Activated B cell treated with CpG ODN at 0.5 μM for 24 hours (primary cell): ENCODE measurements around the gene PCTP. TPM values are rescaled to one million over a fixed set of nuclear protein-coding genes. Genes with fewer than 3 reads are reported as not detected.
A peak's percentile ranks its signal among the peaks of the same experiment; 100 is the strongest.

Experiments
- ATAC-seq: fragments of 200-7000 bp; cut with Tn5 transposase; one replicate; pipeline ENCODE4 v1.10.0; 2021; ENCODE audit warnings: low read depth, mild to moderate bottlenecking, moderate library complexity
- CTCF ChIA-PET: fragments of 350-600 bp; sonication (Branson Sonifier 250); formaldehyde crosslinking; loops from one replicate; lab custom pipeline; 2021; ENCODE audit warnings: antibody characterized with exemption; lab: Charles Lee
- POLR2A ChIA-PET: fragments of 350-600 bp; sonication (Branson Sonifier 250); formaldehyde crosslinking; loops from one replicate; lab custom pipeline; 2021; ENCODE audit warnings: antibody characterized with exemption; lab: Charles Lee
- DNase-seq: peaks from one replicate; pipeline ENCODE4 v3.0.0; 2022
- H3K27ac Mint-ChIP-seq: one replicate; pipeline ENCODE4 v1.8.0; 2020; ENCODE audit warnings: mixed read lengths
- H3K27me3 Mint-ChIP-seq: one replicate; pipeline ENCODE4 v1.8.0; 2021; ENCODE audit warnings: mixed read lengths
- H3K36me3 Mint-ChIP-seq: one replicate; pipeline ENCODE4 v1.8.0; 2021; ENCODE audit warnings: low read depth, mixed read lengths
- H3K4me1 Mint-ChIP-seq: one replicate; pipeline ENCODE4 v1.8.0; 2021; ENCODE audit warnings: mixed read lengths
- H3K4me3 Mint-ChIP-seq: one replicate; pipeline ENCODE4 v1.8.0; 2020; ENCODE audit warnings: mild to moderate bottlenecking, mixed read lengths
- H3K9me3 Mint-ChIP-seq: one replicate; pipeline ENCODE4 v1.8.0; 2020; ENCODE audit warnings: mixed read lengths
- intact Hi-C: fragments of 100-400 bp; cut with micrococcal nuclease; formaldehyde crosslinking; loops from one replicate; pipeline ENCODE4 v1.15.1; 2024
- total RNA-seq: library from RNA; stranded (reverse); gene quantifications from 2 replicates; pipeline ENCODE4 v1.2.3, GENCODE V29; 2022
- TF ChIP-seq, protein P1 (sequence below): fragments of 200-600 bp; IDR thresholded peaks from one replicate; pipeline ENCODE4 v1.8.0; 2022; ENCODE audit warnings: antibody characterized with exemption, mild to moderate bottlenecking

The PCTP gene
- total RNA-seq, 1 donor from 2014 or later = 9.0 TPM

DNA sequence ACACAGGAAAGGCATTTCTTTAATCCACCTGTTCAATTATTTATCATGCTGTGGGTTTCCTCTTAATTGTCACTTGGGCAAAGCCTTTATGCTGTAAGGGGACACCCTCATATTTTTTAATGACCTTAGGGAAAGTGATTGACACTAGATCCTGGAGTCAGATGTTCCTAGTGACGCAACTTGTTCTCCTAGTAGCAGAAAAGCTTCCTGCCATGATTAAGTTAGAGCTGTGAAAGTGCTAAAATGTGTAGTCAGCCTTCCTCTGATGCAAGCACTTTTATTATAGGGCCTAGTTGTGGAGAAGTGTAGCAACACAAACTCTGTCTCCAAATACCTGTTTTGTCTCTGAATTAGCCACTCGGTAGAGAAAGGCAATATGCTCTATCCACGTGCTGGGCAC, 40.4 kb upstream of the PCTP start:
- CTCF ChIA-PET = interaction anchor here (1.3 kb wide), 1 partner anchor 8 kb away, joined by 7 read pairs; no protein-coding TSS in a partner anchor
- intact Hi-C loops = no loop called here
- no peak for ATAC-seq

DNA sequence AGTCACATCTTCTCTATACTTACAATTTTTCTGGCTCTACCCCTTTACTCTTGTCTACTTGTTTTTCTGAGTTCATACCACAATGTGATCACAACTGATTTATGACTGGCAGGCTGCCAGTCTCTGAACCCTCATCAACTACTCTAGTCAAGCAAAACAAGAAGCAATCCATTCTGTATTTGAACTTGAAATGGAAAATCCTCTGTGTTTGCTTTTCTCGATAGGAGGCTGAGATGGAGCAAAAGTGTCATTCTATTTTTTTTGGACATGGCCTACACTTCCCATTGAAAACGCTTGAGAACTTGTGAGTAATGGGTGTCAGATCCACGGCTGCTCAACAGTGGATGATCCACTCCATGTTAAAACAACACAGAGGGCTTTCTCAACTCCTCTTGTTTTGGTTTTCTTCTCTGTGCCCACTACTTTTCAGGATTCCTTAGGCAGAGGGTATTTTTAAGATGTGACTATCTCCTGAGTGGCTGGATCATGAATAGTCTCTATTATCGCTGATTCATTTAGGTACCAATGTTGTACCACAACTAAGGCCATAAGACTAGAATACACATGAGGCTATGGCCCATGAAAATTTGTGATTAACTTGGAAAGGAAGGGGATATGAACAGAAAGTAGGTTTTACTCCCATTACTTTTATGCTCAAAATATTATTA, 39.9 kb upstream of the PCTP start:
- Mint-ChIP-seq H3K9me3 (no peaks in the 10 kb centered on the region), H3K27ac (no peak overlapping the region), H3K36me3 (no peaks in the 10 kb centered on the region), H3K27me3 (peaks cover 7% of the 10 kb centered on the region), H3K4me1 (no peaks in the 10 kb centered on the region), H3K4me3 (no peak overlapping the region)
- ATAC-seq (no peak), DNase-seq (no peak)
- TF ChIP-seq, protein P1, sequence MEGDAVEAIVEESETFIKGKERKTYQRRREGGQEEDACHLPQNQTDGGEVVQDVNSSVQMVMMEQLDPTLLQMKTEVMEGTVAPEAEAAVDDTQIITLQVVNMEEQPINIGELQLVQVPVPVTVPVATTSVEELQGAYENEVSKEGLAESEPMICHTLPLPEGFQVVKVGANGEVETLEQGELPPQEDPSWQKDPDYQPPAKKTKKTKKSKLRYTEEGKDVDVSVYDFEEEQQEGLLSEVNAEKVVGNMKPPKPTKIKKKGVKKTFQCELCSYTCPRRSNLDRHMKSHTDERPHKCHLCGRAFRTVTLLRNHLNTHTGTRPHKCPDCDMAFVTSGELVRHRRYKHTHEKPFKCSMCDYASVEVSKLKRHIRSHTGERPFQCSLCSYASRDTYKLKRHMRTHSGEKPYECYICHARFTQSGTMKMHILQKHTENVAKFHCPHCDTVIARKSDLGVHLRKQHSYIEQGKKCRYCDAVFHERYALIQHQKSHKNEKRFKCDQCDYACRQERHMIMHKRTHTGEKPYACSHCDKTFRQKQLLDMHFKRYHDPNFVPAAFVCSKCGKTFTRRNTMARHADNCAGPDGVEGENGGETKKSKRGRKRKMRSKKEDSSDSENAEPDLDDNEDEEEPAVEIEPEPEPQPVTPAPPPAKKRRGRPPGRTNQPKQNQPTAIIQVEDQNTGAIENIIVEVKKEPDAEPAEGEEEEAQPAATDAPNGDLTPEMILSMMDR = no peak
- ChIA-PET CTCF (no interaction called here), POLR2A (interaction anchor here (0.6 kb wide), 1 partner anchor 130 kb away, joined by 3 read pairs; no protein-coding TSS in a partner anchor)
- intact Hi-C loops = no loop called here

More for the DNA sequence above, 40.4 kb upstream of the PCTP start:
- TF ChIP-seq, protein P1 = no peak
- no peak for DNase-seq
- Mint-ChIP-seq H3K4me3 (no peak overlapping the region), H3K27ac (no peak overlapping the region), H3K27me3 (peaks cover 7% of the 10 kb centered on the region), H3K4me1 (no peaks in the 10 kb centered on the region), H3K9me3 (no peaks in the 10 kb centered on the region), H3K36me3 (no peaks in the 10 kb centered on the region)
- POLR2A ChIA-PET = interaction anchor here (0.5 to 0.6 kb wide), 2 partner anchors 26 to 130 kb away, joined by 3 to 8 read pairs; no protein-coding TSS in a partner anchor

DNA sequence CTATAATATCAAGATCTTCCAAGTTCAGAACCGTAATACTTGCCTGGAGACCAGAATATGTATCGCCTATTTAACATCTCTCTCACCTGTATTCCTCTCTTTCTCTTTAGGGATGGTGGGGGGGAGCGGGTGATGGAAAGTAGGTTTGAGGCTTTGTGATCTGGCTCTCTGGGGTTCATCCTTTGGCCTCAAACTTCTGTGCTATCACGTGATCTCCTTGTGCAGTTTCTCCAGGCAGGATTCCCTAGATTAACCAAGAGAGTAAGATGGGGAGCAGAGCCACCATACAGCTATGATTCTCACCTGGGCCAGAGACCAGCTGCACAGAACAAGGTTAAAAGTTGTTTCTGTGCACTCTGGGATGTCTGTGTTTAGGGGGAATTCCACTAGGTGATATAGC, 33.4 kb upstream of the PCTP start:
- intact Hi-C loops = no loop called here
- no peak for DNase-seq

DNA sequence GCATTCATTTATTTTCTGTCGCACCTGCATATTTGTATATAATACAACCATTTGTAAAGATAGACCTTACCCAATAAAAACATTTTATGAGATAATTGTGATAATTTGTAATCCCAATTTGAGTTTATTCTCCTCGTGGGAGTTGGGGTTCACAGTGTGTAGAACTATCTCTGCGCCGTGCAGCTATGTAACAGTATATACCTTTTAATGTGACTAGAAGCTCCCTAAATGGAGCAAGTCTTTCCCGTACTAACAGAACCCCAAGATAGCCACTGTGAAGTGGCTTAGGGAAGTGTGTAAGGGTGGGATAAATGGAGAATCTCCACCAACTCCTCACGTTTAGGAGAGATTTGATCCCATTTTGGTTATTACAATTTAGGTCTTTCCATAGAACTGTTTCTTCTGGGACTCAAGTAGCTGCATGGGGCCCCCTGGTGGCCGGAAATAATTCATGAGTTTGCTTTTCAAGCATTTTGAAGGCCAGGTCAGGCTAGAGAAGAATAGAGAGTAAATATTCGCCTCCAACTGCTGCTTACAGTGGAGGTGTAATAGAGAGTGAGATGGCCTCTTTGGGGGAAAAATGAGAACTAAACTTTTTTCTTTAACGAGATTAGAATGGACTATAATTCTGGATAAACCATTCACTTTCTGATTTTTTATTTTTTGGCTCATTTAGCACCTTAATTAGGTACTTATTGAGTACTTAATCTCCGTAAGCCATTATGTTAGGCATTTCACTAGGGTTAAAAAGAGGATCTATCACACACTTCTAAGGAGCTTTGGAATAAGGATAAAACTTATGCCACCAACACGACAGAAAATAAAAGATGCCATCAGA, 32.7 kb upstream of the PCTP start:
- ATAC-seq = peak; percentile 64
- TF ChIP-seq, protein P1 = peak; percentile 85
- CTCF ChIA-PET = interaction anchor here (0.7 to 7.2 kb wide), 19 partner anchors 8 to 370 kb away, joined by 3 to 96 read pairs (median 5); no protein-coding TSS in a partner anchor
- no peaks in the 10 kb centered on the region for H3K4me1 Mint-ChIP-seq
- no peak overlapping the region for H3K4me3 Mint-ChIP-seq
- peak; percentile 38 for DNase-seq
- no peaks in the 10 kb centered on the region for H3K9me3 Mint-ChIP-seq
- intact Hi-C loops = loop anchor here (1.0 to 2.0 kb wide), 2 partner anchors 115 to 192 kb away; no protein-coding TSS in a partner anchor
- H3K27me3 Mint-ChIP-seq = peaks cover 16% of the 10 kb centered on the region
- H3K27ac Mint-ChIP-seq = no peak overlapping the region
- POLR2A ChIA-PET = no interaction called here
- no peaks in the 10 kb centered on the region for H3K36me3 Mint-ChIP-seq

More for the DNA sequence above, 33.4 kb upstream of the PCTP start:
- H3K9me3 Mint-ChIP-seq = no peaks in the 10 kb centered on the region
- peaks cover 10% of the 10 kb centered on the region for H3K27me3 Mint-ChIP-seq
- H3K36me3 Mint-ChIP-seq = no peaks in the 10 kb centered on the region
- no peak overlapping the region for H3K4me3 Mint-ChIP-seq
- no peak overlapping the region for H3K27ac Mint-ChIP-seq
- POLR2A ChIA-PET = no interaction called here
- TF ChIP-seq, protein P1 = no peak
- ATAC-seq = no peak
- CTCF ChIA-PET = interaction anchor here (0.7 to 7.2 kb wide), 17 partner anchors 8 to 369 kb away, joined by 3 to 96 read pairs (median 7); no protein-coding TSS in a partner anchor
- H3K4me1 Mint-ChIP-seq = no peaks in the 10 kb centered on the region
